Measurements from ENCODE around the gene GCK. TPM values are rescaled to one million over a fixed set of nuclear protein-coding genes. Genes with fewer than 3 reads are reported as not detected.
"Not testable (repeated sequence)": the region's sequence is repeated elsewhere in the genome, so short reads cannot be mapped to it uniquely, and the experiment has no call there.

The GCK gene
- total RNA-seq, 1 donor from 2014 or later, result 0.37 TPM

GRCh38 chr7:44175730-44176129, 13.5 kb downstream of the GCK start:
- Mint-ChIP-seq H3K4me1 (ENCODE audit: low read depth) (peaks cover 14% of the 10 kb centered on the region), H3K9me3 (ENCODE audit: low read depth) (peaks cover 12% of the 10 kb centered on the region), H3K4me3 (ENCODE audit: unreplicated experiment) (no peak overlapping the region), H3K36me3 (ENCODE audit: low read depth) (peaks cover 2% of the 10 kb centered on the region), H3K27ac (ENCODE audit: unreplicated experiment) (no peak overlapping the region), H3K27me3 (ENCODE audit: low read depth) (no peaks in the 10 kb centered on the region)
- no peak for TF ChIP-seq CTCF (IDR thresholded peaks at IDR 0.05)
- DNase-seq (ENCODE audit: low spot score), result no peak

GRCh38 chr7:44174694-44174948, 14.6 kb downstream of the GCK start:
- not testable (repeated sequence) for DNase-seq (ENCODE audit: low spot score); H3K36me3 Mint-ChIP-seq (ENCODE audit: low read depth); H3K4me3 Mint-ChIP-seq (ENCODE audit: unreplicated experiment); H3K27ac Mint-ChIP-seq (ENCODE audit: unreplicated experiment); H3K27me3 Mint-ChIP-seq (ENCODE audit: low read depth)
- H3K4me1 Mint-ChIP-seq (ENCODE audit: low read depth), result peaks cover 14% of the 10 kb centered on the region
- peaks cover 14% of the 10 kb centered on the region for H3K9me3 Mint-ChIP-seq (ENCODE audit: low read depth)

GRCh38 chr7:44173911-44174693, 15.1 kb downstream of the GCK start:
- no peak for DNase-seq (ENCODE audit: low spot score)
- Mint-ChIP-seq H3K27me3 (ENCODE audit: low read depth) (no peaks in the 10 kb centered on the region), H3K4me3 (ENCODE audit: unreplicated experiment) (no peak overlapping the region), H3K36me3 (ENCODE audit: low read depth) (peaks cover 3% of the 10 kb centered on the region), H3K27ac (ENCODE audit: unreplicated experiment) (no peak overlapping the region), H3K9me3 (ENCODE audit: low read depth) (peaks cover 14% of the 10 kb centered on the region), H3K4me1 (ENCODE audit: low read depth) (peaks cover 14% of the 10 kb centered on the region)
- no peak for TF ChIP-seq CTCF (IDR thresholded peaks at IDR 0.05)

- H3K36me3 Mint-ChIP-seq (ENCODE audit: low read depth), result peaks cover 3% of the 10 kb centered on the region
- no peaks in the 10 kb centered on the region for H3K27me3 Mint-ChIP-seq (ENCODE audit: low read depth)
- TF ChIP-seq CTCF (IDR thresholded peaks at IDR 0.05), result no peak
- H3K4me3 Mint-ChIP-seq (ENCODE audit: unreplicated experiment), result no peak overlapping the region
- no peak for DNase-seq (ENCODE audit: low spot score)
- H3K27ac Mint-ChIP-seq (ENCODE audit: unreplicated experiment), result no peak overlapping the region
- peaks cover 9% of the 10 kb centered on the region for H3K4me1 Mint-ChIP-seq (ENCODE audit: low read depth)
- peaks cover 14% of the 10 kb centered on the region for H3K9me3 Mint-ChIP-seq (ENCODE audit: low read depth)
These were observed 16.3 kb downstream of the GCK start for GRCh38 chr7:44172803-44173424.

- TF ChIP-seq CTCF (IDR thresholded peaks at IDR 0.05), result no peak
- H3K27me3 Mint-ChIP-seq (ENCODE audit: low read depth), result peaks cover 3% of the 10 kb centered on the region
- H3K4me1 Mint-ChIP-seq (ENCODE audit: low read depth), result peaks cover 3% of the 10 kb centered on the region
- no peak overlapping the region for H3K4me3 Mint-ChIP-seq (ENCODE audit: unreplicated experiment)
- peaks cover 14% of the 10 kb centered on the region for H3K9me3 Mint-ChIP-seq (ENCODE audit: low read depth)
- H3K27ac Mint-ChIP-seq (ENCODE audit: unreplicated experiment), result no peak overlapping the region
- DNase-seq (ENCODE audit: low spot score), result no peak
- H3K36me3 Mint-ChIP-seq (ENCODE audit: low read depth), result peaks cover 3% of the 10 kb centered on the region
These were observed 16.9 kb downstream of the GCK start for GRCh38 chr7:44172352-44172751.

- not testable (repeated sequence) for H3K27ac Mint-ChIP-seq (ENCODE audit: unreplicated experiment); H3K27me3 Mint-ChIP-seq (ENCODE audit: low read depth); H3K4me3 Mint-ChIP-seq (ENCODE audit: unreplicated experiment); H3K36me3 Mint-ChIP-seq (ENCODE audit: low read depth); DNase-seq (ENCODE audit: low spot score); H3K4me1 Mint-ChIP-seq (ENCODE audit: low read depth)
- H3K9me3 Mint-ChIP-seq (ENCODE audit: low read depth), result peaks cover 14% of the 10 kb centered on the region
These were observed 17.3 kb downstream of the GCK start for GRCh38 chr7:44171901-44172300.
